Measurements from ENCODE around the gene ZG16B. TPM values are rescaled to one million over a fixed set of nuclear protein-coding genes. Genes with fewer than 3 reads are reported as not detected.

ZG16B gene
- total RNA-seq, 1 experiment from 2014 or later: not detected

DNA sequence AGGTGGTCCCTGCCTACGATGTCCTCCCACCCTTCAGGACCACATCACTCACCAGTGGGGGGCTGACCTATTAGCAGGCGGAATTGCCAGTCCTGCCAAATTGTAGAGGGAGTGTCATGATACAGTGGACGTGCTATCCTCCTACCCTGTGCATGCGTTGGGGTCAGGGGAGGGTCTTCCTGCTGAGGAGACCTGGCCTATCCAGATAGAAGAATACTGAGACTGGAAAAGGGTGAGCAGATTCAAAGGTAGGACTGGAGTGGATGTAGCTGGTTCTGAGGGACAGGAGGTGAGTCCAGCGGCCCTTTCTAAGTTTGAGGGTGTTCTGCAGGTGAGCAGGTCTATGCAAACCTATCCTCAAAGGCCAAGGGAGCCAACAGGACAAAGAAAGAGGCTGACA lies 23.8 kb upstream of the ZG16B start:
- Histone ChIP-seq H3K27me3 (replicated peaks; ENCODE audit: insufficient read depth, low read depth, low read length, poor library complexity) (peaks cover 14% of the 10 kb centered on the region), H3K27ac (ENCODE audit: low read depth, low read length, poor library complexity, severe bottlenecking) (no peak overlapping the region), H3K4me3 (ENCODE audit: low read depth, low read length, poor library complexity, severe bottlenecking) (no peak overlapping the region), H3K9me3 (ENCODE audit: low read depth, low read length, poor library complexity, severe bottlenecking) (peaks cover 10% of the 10 kb centered on the region), H3K36me3 (ENCODE audit: insufficient read depth, low read length, poor library complexity, severe bottlenecking) (no peaks in the 10 kb centered on the region), H3K4me1 (ENCODE audit: insufficient read depth, low read length, poor library complexity, severe bottlenecking) (no peaks in the 10 kb centered on the region)
- DNase-seq (ENCODE audit: low spot score): no peak
- ChIA-PET POLR2A (ENCODE audit: low non-redundant PET) (no interaction called here), CTCF (no interaction called here)
- BruUV-seq (replicated peaks): no TSS peak
- TF ChIP-seq EZH2 (IDR thresholded peaks at IDR 0.05; ENCODE audit: borderline replicate concordance, low read depth, low read length, poor library complexity, severe bottlenecking): no peak
- TF ChIP-seq, protein P1, sequence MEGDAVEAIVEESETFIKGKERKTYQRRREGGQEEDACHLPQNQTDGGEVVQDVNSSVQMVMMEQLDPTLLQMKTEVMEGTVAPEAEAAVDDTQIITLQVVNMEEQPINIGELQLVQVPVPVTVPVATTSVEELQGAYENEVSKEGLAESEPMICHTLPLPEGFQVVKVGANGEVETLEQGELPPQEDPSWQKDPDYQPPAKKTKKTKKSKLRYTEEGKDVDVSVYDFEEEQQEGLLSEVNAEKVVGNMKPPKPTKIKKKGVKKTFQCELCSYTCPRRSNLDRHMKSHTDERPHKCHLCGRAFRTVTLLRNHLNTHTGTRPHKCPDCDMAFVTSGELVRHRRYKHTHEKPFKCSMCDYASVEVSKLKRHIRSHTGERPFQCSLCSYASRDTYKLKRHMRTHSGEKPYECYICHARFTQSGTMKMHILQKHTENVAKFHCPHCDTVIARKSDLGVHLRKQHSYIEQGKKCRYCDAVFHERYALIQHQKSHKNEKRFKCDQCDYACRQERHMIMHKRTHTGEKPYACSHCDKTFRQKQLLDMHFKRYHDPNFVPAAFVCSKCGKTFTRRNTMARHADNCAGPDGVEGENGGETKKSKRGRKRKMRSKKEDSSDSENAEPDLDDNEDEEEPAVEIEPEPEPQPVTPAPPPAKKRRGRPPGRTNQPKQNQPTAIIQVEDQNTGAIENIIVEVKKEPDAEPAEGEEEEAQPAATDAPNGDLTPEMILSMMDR (conservative IDR thresholded peaks at IDR 0.05; ENCODE audit: low read depth, low read length): no peak
- intact Hi-C loops (cut with micrococcal nuclease; ENCODE audit: unreplicated experiment): no loop called here

DNA sequence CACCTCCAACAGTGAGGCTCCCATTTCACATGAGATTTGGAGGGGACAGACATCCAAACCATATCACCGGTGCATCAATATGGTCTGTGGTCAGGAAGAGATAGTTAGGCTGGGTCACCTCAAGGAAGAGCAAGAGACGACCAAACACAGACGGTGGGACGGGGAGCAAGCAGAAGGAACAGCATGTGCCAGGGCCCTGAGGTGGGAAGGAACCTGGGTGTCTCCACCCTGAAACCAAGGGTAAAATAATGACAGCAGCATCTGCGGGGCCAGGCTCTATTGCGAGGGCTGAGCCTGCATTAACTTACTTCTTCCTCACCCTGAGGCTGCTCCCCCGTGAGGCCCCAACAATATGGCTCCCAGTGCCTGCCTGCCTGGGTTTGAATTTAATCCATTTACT lies 21.9 kb upstream of the ZG16B start:
- no peak for TF ChIP-seq EZH2 (IDR thresholded peaks at IDR 0.05; ENCODE audit: borderline replicate concordance, low read depth, low read length, poor library complexity, severe bottlenecking)
- TF ChIP-seq, protein P1 (conservative IDR thresholded peaks at IDR 0.05; ENCODE audit: low read depth, low read length): no peak
- CTCF ChIA-PET: no interaction called here
- Histone ChIP-seq H3K36me3 (ENCODE audit: insufficient read depth, low read length, poor library complexity, severe bottlenecking) (no peaks in the 10 kb centered on the region), H3K4me1 (ENCODE audit: insufficient read depth, low read length, poor library complexity, severe bottlenecking) (peaks cover 9% of the 10 kb centered on the region), H3K9me3 (ENCODE audit: low read depth, low read length, poor library complexity, severe bottlenecking) (peaks cover 10% of the 10 kb centered on the region), H3K4me3 (ENCODE audit: low read depth, low read length, poor library complexity, severe bottlenecking) (no peak overlapping the region), H3K27me3 (replicated peaks; ENCODE audit: insufficient read depth, low read depth, low read length, poor library complexity) (peaks cover 11% of the 10 kb centered on the region), H3K27ac (ENCODE audit: low read depth, low read length, poor library complexity, severe bottlenecking) (no peak overlapping the region)
- DNase-seq (ENCODE audit: low spot score): no peak
- intact Hi-C loops (cut with micrococcal nuclease; ENCODE audit: unreplicated experiment): no loop called here
- POLR2A ChIA-PET (ENCODE audit: low non-redundant PET): interaction anchor here (0.6 kb wide), 1 partner anchor 119 kb away, joined by 3 read pairs; no protein-coding TSS in a partner anchor
- no TSS peak for BruUV-seq (replicated peaks)

DNA sequence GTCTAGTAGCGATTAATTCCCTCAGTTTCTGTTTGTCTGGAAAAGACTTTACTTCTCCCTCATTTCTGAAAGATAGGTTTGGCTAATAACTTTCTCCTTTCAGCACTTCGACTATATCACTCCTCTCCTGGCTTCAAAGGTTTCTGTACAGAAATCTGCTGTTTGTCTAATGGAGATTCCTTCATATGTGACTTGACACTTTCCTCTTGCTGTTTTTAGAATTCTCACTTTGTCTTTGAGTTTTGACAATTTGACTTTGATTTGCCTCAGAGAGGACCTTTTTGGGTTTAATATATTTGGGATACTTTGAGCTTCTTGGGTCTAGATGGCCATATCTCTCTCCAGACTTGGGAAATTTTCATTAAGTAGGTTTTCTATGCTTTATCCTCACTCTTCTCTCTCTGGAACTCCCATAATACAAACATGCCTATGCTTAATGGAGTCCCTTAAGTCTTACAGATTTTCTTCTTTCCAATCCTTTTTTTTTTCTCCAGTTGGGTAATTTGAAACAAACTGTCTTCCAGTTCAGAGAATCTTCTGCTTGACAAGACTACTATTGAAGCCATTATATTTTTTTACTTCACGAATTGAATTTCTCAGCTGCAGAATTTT lies 20.8 kb upstream of the ZG16B start:
- POLR2A ChIA-PET (ENCODE audit: low non-redundant PET): interaction anchor here (0.9 kb wide), 1 partner anchor 15 kb away, joined by 3 read pairs; no protein-coding TSS in a partner anchor
- Histone ChIP-seq H3K27ac (ENCODE audit: low read depth, low read length, poor library complexity, severe bottlenecking) (no peak overlapping the region), H3K36me3 (ENCODE audit: insufficient read depth, low read length, poor library complexity, severe bottlenecking) (no peaks in the 10 kb centered on the region), H3K27me3 (replicated peaks; ENCODE audit: insufficient read depth, low read depth, low read length, poor library complexity) (peaks cover 3% of the 10 kb centered on the region), H3K4me1 (ENCODE audit: insufficient read depth, low read length, poor library complexity, severe bottlenecking) (peaks cover 9% of the 10 kb centered on the region), H3K4me3 (ENCODE audit: low read depth, low read length, poor library complexity, severe bottlenecking) (no peak overlapping the region), H3K9me3 (ENCODE audit: low read depth, low read length, poor library complexity, severe bottlenecking) (no peaks in the 10 kb centered on the region)
- BruUV-seq (replicated peaks): no TSS peak
- CTCF ChIA-PET: no interaction called here
- TF ChIP-seq, protein P1 (conservative IDR thresholded peaks at IDR 0.05; ENCODE audit: low read depth, low read length): no peak
- no peak for TF ChIP-seq EZH2 (IDR thresholded peaks at IDR 0.05; ENCODE audit: borderline replicate concordance, low read depth, low read length, poor library complexity, severe bottlenecking)
- intact Hi-C loops (cut with micrococcal nuclease; ENCODE audit: unreplicated experiment): no loop called here
- DNase-seq (ENCODE audit: low spot score): no peak
